HepG2 (cell line): ENCODE measurements around the gene KAT6B. TPM values are rescaled to one million over a fixed set of nuclear protein-coding genes. Genes with fewer than 3 reads are reported as not detected.

Experiments used
- ATAC-seq: fragments of 200-7000 bp; cut with Tn5 transposase; 3 replicates; pipeline ENCODE4 v1.9.1; 2020; ENCODE audit warnings: mild to moderate bottlenecking, moderate library complexity
- BruUV-seq: library from RNA; stranded (reverse); fragments of 400-500 nt; replicated peaks from 2 replicates; lab custom pipeline; 2021; lab: Mats Ljungman, UMichigan
- CTCF ChIA-PET: fragments of 300-600 bp; formaldehyde crosslinking; extraction: SDS; loops from one replicate; lab custom pipeline; 2021; ENCODE audit warnings: low total read pairs, inconsistent platforms, low intra/inter-chr PET ratio; lab: Yijun Ruan, JAX
- POLR2A ChIA-PET: fragments of 350-600 bp; sonication (Branson Sonifier 250); formaldehyde crosslinking; loops from one replicate; lab custom pipeline; 2020; ENCODE audit warnings: antibody characterized with exemption, inconsistent platforms; lab: Yijun Ruan, JAX
- DNase-seq: peaks from one replicate; pipeline ENCODE4 v3.0.0-alpha.2; 2015; ENCODE audit warnings: low spot score
- FAIRE-seq: peaks from 3 replicates; lab custom pipeline; 2011; peaks lifted over from hg19 to GRCh38; lab: Jason Lieb, UNC
- H2AFZ ChIP-seq: one replicate; pipeline ENCODE4 v1.6.1; 2011; ENCODE audit warnings: low read length, inconsistent platforms
- H3K27ac ChIP-seq: fragments of 300-600 bp; 3 replicates; pipeline ENCODE4 v1.8.0; 2011; ENCODE audit warnings: mixed run types, mild to moderate bottlenecking, mixed read lengths, low read length, inconsistent platforms; ENCODE audit not compliant: insufficient read depth; ENCODE audit errors: extremely low read length
- H3K27me3 ChIP-seq, 2 experiments: fragments of 200-600 bp in 1 of 2; 2 replicates in 1 of 2; 3 replicates in 1 of 2; pipeline versions ENCODE4 v1.6.0 to v1.8.0; 2011; ENCODE audit warnings: low read length in 2 of 2, mild to moderate bottlenecking in 2 of 2, moderate library complexity in 2 of 2, inconsistent platforms in 1 of 2; ENCODE audit not compliant: insufficient read depth in 2 of 2, control insufficient read depth in 1 of 2
- H3K36me3 ChIP-seq, 2 experiments: fragments of 200-600 bp in 1 of 2; replicated peaks in 1 of 2; 2 replicates in 1 of 2; 3 replicates in 1 of 2; pipeline versions ENCODE4 v1.5.1 to v1.8.0; 2011; ENCODE audit warnings: low read length in 2 of 2, inconsistent platforms in 1 of 2; ENCODE audit not compliant: insufficient read depth in 2 of 2, control insufficient read depth in 1 of 2
- H3K4me1 ChIP-seq: 2 replicates; pipeline ENCODE4 v1.5.1; 2012; ENCODE audit warnings: low read length, inconsistent platforms; ENCODE audit not compliant: insufficient read depth
- H3K4me2 ChIP-seq: 2 replicates; pipeline ENCODE4 v1.6.0; 2011; ENCODE audit warnings: low read depth, low read length, inconsistent platforms
- H3K4me3 ChIP-seq, 3 experiments: fragments of 200-600 bp in 1 of 3; sonication (generic), shearing (Covaris generic) in 1 of 3; replicated peaks in 1 of 3; 2 replicates each; pipeline ENCODE4 v1.5.1; 2011 to 2016; ENCODE audit warnings: low read length in 3 of 3, inconsistent platforms in 2 of 3, low read depth in 2 of 3, mild to moderate bottlenecking in 2 of 3, control low read depth in 1 of 3, mixed read lengths in 1 of 3; ENCODE audit not compliant: insufficient read depth in 1 of 3
- H3K79me2 ChIP-seq: one replicate; pipeline ENCODE4 v1.6.1; 2011; ENCODE audit warnings: low read length, inconsistent platforms; ENCODE audit not compliant: insufficient read depth
- H3K9ac ChIP-seq: 2 replicates; pipeline ENCODE4 v1.6.0; 2011; ENCODE audit warnings: mild to moderate bottlenecking, low read depth, low read length, inconsistent platforms; ENCODE audit not compliant: insufficient read depth
- H3K9me3 ChIP-seq: 2 replicates; pipeline ENCODE4 v1.5.1; 2012; ENCODE audit warnings: mild to moderate bottlenecking, low read length
- H4K20me1 ChIP-seq: 2 replicates; pipeline ENCODE4 v1.6.0; 2011; ENCODE audit warnings: inconsistent platforms, mild to moderate bottlenecking, low read length, moderate library complexity; ENCODE audit not compliant: insufficient read depth
- CHD2 ChIP-seq: IDR thresholded peaks from 2 replicates; pipeline ENCODE4 v1.6.1; 2011; ENCODE audit warnings: low read depth, low read length, improper control_type of control experiment
- E2F5 ChIP-seq: sonication (generic); formaldehyde crosslinking; conservative IDR thresholded peaks from 2 replicates; pipeline ENCODE4 v1.4.0; 2020; ENCODE audit warnings: missing genetic modification reagents
- GABPB1 ChIP-seq: IDR thresholded peaks from 2 replicates; pipeline ENCODE4 v1.6.1; 2016; ENCODE audit warnings: mild to moderate bottlenecking, missing genetic modification reagents, moderate library complexity, missing compliant biosample characterization
- HOMEZ ChIP-seq: IDR thresholded peaks from 2 replicates; pipeline ENCODE4 v1.6.1; 2016; ENCODE audit warnings: low read depth
- STAT6 ChIP-seq: sonication (generic); formaldehyde crosslinking; IDR thresholded peaks from 2 replicates; pipeline ENCODE4 v1.4.0; 2020; ENCODE audit warnings: missing genetic modification reagents, mild to moderate bottlenecking, borderline replicate concordance
- TBX2 ChIP-seq: sonication (generic); formaldehyde crosslinking; IDR thresholded peaks from 2 replicates; pipeline ENCODE4 v1.5.0; 2020; ENCODE audit warnings: missing genetic modification reagents, mild to moderate bottlenecking, borderline replicate concordance
- TGIF2 ChIP-seq: IDR thresholded peaks from 2 replicates; pipeline ENCODE4 v1.6.1; 2016; ENCODE audit warnings: control low read depth, missing compliant biosample characterization
- ZFP90 ChIP-seq: sonication (generic); formaldehyde crosslinking; IDR thresholded peaks from 2 replicates; pipeline ENCODE4 v1.8.0; 2022; ENCODE audit warnings: missing genetic modification reagents, mild to moderate bottlenecking, inconsistent platforms, borderline replicate concordance
- ZNF160 ChIP-seq: sonication (generic); formaldehyde crosslinking; IDR thresholded peaks from 2 replicates; pipeline ENCODE4 v1.8.0; 2022; ENCODE audit warnings: mild to moderate bottlenecking, inconsistent platforms, missing genetic modification reagents
- ZNF207 ChIP-seq: fragments of 450-650 bp; IDR thresholded peaks from 2 replicates; pipeline ENCODE4 v1.6.1; 2016; ENCODE audit warnings: antibody characterized with exemption, borderline replicate concordance
- ZNF224 ChIP-seq: sonication (generic); formaldehyde crosslinking; IDR thresholded peaks from 2 replicates; pipeline ENCODE4 v1.5.0; 2020; ENCODE audit warnings: mild to moderate bottlenecking, missing genetic modification reagents
- ZNF484 ChIP-seq: sonication (generic); formaldehyde crosslinking; IDR thresholded peaks from 2 replicates; pipeline ENCODE4 v1.5.1; 2020; ENCODE audit warnings: mild to moderate bottlenecking, low read depth, missing genetic modification reagents, borderline replicate concordance
- ZNF652 ChIP-seq: IDR thresholded peaks from 2 replicates; pipeline ENCODE4 v1.6.1; 2016; ENCODE audit warnings: low read depth, borderline replicate concordance
- ZNF777 ChIP-seq: sonication (generic); formaldehyde crosslinking; IDR thresholded peaks from 2 replicates; pipeline ENCODE4 v1.4.0; 2020; ENCODE audit warnings: missing genetic modification reagents
- ZNF850 ChIP-seq: sonication (generic); formaldehyde crosslinking; conservative IDR thresholded peaks from 2 replicates; pipeline ENCODE4 v1.9.0; 2021; ENCODE audit warnings: mild to moderate bottlenecking, missing genetic modification reagents
- WGBS: methylation state at CpG from one replicate; pipeline ENCODE4 v1.1.6; 2017; ENCODE audit warnings: low lambda C conversion rate; 5-methylcytosine and 5-hydroxymethylcytosine counted together
- in situ Hi-C: cut with HindIII; loops from 2 replicates; pipeline ENCODE4 v1.10.0; 2017; ENCODE audit warnings: low pct_unique_long_range_greater_than_20kb; ENCODE audit not compliant: extremely low pct_ligation_motif_present
- intact Hi-C: fragments of 100-400 bp; cut with micrococcal nuclease; formaldehyde crosslinking; loops from one replicate; pipeline ENCODE4 v1.10.0; 2022; ENCODE audit not compliant: unreplicated experiment
- polyA plus RNA-seq, 8 experiments: library from polyadenylated mRNA; depleted of rRNA in 3 of 8; stranded (reverse) in 7 of 8; unstranded in 1 of 8; fragments of >200 nt; fragmentation: Illumina TruSeq in 4 of 8; extraction: Trizol in 4 of 8; gene quantifications; 2 replicates each; pipeline versions ENCODE4 v1.2.1 to v1.2.3, GENCODE V29; 2011 to 2016; ENCODE audit warnings: low read depth in 4 of 8, missing spikeins in 1 of 8, mixed read lengths in 1 of 8; ENCODE audit not compliant: insufficient read depth in 1 of 8
- total RNA-seq, 5 experiments: library from RNA; depleted of rRNA; stranded (reverse); fragments of >200 nt; fragmentation: Illumina TruSeq; extraction: Trizol; gene quantifications; 2 replicates each; pipeline ENCODE4 v1.2.3, GENCODE V29; 2016; ENCODE audit warnings: low read depth in 1 of 5

The KAT6B gene
- total and polyA plus RNA-seq, 2 of the 13 experiments (the other 11 are each of a cell fraction or from before 2014, with no cell fraction given), result 3.0 to 9.5 TPM

GRCh38 chr10:74960670-74961069 lies 134.3 kb downstream of the KAT6B start:
- no peak for DNase-seq
- ChIA-PET CTCF (no interaction called here), POLR2A (no interaction called here)
- in situ Hi-C loops, result no loop called here
- 97% methylated on average over 2 of the region's 2 CpGs for WGBS
- TF ChIP-seq ZNF652 (CRISPR knock-in tag) (no peak), TBX2 (no peak), GABPB1 (no peak), ZNF224 (no peak), ZNF207 (no peak), ZNF850 (CRISPR knock-in tag) (no peak), STAT6 (CRISPR knock-in tag) (no peak), HOMEZ (CRISPR knock-in tag) (no peak), ZNF160 (CRISPR knock-in tag) (no peak), ZFP90 (CRISPR knock-in tag) (no peak), ZNF777 (CRISPR knock-in tag) (no peak), TGIF2 (CRISPR knock-in tag) (no peak), E2F5 (no peak), ZNF484 (CRISPR knock-in tag) (no peak), CHD2 (no peak)
- no peaks in the 10 kb centered on the region for H3K27me3 ChIP-seq
- H3K4me3 ChIP-seq, result no peak overlapping the region
- intact Hi-C loops, result no loop called here
- H3K9me3 ChIP-seq, result no peaks in the 10 kb centered on the region
- H3K4me2 ChIP-seq, result no peak overlapping the region
- no peaks in the 10 kb centered on the region for H3K79me2 ChIP-seq
- no TSS peak for BruUV-seq
- no peaks in the 10 kb centered on the region for H4K20me1 ChIP-seq
- no peak for ATAC-seq
- no peak overlapping the region for H3K27ac ChIP-seq
- H3K36me3 ChIP-seq, result no peaks in the 10 kb centered on the region; a peak in 1 of 5 replicates
- H2AFZ ChIP-seq, result no peak overlapping the region
- H3K4me1 ChIP-seq, result peaks cover 9% of the 10 kb centered on the region
- no peak overlapping the region for H3K9ac ChIP-seq
- no peak for FAIRE-seq
